GM18870 (cell line): Measurements from ENCODE around the gene TMEM214.
"Not testable (repeated sequence)": the region's sequence is repeated elsewhere in the genome, so short reads cannot be mapped to it uniquely, and the experiment has no call there.

Experiments used
- ATAC-seq: cut with Tn5 transposase; IDR thresholded peaks from one replicate; pipeline ENCODE4 v1.9.1; 2021; ENCODE audit warnings: moderate library complexity; ENCODE audit not compliant: unreplicated experiment

TMEM214 gene

GRCh38 chr2:27065128-27065527 lies 32.4 kb downstream of the TMEM214 start:
- no peak for ATAC-seq

DNA sequence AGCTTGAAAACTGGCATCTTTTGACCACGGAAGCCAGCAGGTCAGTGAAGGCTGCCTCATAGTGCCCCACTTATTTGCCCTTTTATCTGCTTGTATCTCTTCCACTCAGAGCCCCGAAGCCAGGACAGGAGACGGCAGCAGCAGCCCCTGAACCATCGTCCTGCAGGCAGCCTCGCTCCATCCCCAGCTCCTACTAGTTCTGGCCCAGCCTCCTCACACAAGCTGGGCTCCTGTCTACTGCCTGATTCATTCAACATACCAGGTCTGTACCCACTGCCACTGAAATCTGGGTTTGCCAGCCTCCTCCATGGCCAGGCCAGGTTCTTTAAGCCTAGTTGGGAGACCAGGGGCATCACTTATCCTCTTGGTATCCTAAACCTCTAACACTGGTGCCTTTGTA lies 34.6 kb downstream of the TMEM214 start:
- no peak for ATAC-seq

- ATAC-seq = no peak
Measured at GRCh38 chr2:27069436-27069835, 36.7 kb downstream of the TMEM214 start.

GRCh38 chr2:27069961-27070618 lies 37.3 kb downstream of the TMEM214 start:
- ATAC-seq = no peak

DNA sequence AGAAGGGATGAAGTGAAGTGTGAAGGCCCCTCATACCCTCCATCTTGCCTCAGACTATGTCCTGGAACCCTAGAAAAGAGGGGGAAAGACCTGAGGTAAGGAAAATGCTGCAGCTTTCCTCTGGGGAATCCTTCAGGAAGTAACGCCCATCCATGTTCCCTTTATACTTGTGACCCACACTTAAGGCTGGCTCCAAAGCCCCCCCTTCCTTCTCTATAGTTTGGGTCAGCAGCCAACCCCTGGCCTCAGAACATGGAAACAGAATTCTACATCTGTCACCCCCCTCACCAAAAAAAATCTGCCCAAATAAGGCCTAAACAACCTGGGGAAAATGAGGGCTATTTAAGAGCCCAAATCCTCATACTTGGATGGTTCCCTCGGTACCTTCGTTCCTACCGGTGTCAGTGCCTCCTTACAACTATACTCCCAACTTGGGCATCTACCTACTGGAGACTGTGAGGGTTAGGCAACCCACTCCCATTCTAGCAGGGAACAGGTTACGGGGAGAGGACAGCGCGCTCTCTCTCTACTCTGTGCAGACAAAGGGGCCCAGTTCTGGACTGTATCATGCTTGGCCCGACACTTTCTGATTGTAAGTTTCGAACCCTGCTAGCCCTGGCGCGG lies 38.0 kb downstream of the TMEM214 start:
- ATAC-seq = no peak

DNA sequence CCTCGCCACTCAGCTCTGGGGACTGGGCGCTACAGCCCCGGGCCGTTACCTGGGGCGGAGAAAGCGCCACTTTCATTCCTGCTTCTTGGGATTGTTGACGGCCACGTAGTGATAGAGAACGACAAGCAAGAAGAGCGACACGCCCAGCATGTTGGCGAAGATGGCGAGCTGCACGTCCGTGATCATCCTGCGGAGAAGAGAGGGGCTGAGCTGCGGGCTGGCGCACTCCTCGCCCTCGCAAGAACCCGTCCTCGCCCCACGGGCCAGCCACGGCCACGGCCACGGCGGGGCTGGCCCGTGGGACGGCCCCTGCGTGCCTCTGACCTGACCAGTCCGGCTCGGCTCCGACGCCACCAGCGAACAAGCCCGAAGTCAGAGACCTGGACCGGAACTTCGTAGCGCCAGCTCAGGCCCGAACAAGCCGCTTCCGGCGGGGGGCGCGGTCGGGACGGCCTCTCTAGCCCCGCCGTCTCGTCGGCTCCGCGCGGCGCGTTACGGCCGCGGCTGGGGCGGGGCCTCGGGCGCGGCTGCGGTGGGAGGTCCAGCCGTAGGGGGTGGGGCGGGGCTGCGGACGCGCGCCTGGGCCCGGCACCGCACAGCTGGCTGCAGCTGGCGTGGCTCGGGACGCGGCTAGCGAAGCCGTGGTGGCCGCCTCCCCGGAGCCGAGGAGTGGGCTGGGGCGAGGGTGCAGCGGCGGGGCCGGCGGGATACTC lies 38.7 kb downstream of the TMEM214 start, which contains the start of gene OST4:
Gene OST4, minus strand, starts transcription at position 378 of the 713 bp plus-strand sequence.
- ATAC-seq = peak; percentile 66

GRCh38 chr2:27071990-27072830 lies 39.4 kb downstream of the TMEM214 start:
- ATAC-seq = peak; percentile 18

DNA sequence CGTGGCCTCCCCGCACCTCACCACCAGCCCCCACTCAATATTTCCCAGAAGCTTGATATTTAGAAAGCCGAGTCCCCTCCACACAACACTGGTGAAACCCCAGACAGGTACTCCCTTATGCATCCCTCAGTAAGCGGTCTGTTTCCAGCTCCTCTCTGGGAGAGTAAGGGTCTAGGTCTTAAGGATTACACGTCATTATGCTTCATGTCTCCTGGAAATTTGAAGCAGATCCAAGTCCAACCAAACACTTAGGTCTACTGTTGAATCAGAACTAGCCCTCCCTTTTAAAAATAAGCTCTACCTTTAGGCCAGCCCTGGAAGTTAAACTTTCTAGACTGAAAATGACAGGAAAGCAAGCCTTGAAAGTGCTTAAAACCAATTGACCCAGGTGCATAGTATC lies 40.2 kb downstream of the TMEM214 start:
- no peak for ATAC-seq

GRCh38 chr2:27073782-27074181 lies 41.0 kb downstream of the TMEM214 start:
- ATAC-seq = no peak

DNA sequence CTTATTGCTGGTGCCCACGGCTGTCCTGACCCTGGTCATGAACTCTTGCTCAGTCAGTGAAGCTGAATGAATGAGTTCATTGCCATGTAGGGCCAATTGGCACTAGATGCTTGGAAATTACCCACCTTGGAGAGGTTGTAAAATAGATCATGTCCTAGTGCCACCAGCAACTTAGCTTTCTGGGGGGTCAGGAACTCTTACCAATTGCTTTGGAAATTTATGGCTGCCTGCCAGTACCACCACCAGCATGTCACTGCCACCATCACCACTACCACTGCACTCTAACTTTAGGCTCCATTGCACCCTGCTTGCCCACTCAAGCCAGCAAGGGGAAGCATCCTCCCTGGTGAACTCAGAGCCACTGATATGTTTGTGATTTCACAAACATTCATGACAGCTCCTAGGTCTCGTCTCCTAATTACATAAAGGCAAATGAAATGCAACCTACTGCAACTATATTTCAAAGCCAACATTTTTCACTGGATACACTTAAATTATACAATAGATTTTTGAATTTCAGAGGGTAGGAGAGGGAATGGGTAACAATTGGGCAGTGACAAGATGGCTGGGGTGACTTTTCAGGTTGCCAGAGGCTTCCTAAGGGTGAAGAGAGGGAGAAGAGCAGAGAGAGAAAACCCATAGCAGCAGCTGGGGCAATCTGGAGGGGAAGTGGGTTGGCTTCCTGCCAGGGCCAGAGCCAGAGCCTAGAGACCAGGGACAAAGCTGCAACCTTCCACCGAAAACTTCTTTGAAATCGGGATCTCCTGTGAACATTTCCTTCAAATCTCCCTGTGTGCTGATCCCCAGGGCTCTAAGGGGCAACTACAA lies 42.2 kb downstream of the TMEM214 start:
- ATAC-seq = no peak

DNA sequence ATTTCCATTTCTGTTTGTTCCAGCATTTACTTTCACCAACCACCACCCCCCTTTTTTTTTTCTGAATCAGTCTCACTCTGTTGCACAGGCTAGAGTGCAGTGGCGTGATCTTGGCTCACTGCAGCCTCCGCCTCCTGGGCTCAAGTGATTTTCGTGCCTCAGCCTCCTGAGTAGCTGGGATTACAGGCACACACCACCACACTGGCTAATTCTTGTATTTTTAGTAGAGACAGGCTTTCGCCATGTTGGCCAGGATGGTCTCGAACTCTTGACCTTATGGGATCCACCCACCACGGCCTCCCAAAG lies 42.8 kb downstream of the TMEM214 start:
- not testable (repeated sequence) for ATAC-seq

DNA sequence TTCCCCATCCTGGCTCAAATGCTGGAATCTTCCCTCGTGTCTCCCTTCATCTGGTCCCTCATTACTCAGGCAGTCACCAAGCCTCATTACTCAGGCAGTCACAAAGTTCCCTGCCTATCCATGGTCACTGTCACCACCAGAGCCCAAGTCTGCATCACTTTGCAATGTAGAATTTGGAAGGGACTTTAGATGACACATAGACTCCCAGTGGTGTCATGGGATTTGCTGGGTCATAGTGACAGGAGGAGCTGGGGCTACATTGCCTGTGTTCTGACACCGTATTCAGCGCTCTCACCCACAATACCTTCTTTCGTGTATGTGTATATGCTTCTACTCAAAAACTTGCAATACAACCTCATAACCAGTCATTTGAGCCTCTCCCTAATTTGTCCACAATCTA lies 43.6 kb downstream of the TMEM214 start:
- no peak for ATAC-seq

DNA sequence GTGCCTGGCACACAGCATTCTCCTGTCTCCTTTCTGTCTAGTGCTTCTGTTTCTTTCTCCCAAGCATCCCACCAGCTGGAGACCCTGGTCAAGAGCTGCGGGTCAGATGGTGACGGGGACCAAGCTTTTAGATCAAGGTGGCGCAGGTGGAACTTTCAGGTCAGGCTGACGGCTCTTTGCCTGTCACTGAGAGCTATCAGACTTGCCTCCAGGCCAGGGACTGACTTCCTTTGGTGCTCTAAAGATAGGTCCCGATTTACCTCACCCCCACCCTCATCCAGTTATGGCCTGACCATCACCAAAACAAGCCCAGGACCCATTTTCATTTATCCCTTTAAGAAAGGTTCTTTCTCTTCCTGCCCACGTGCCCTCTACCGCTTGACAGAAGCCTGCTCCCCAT lies 44.5 kb downstream of the TMEM214 start:
- no peak for ATAC-seq

- no peak for ATAC-seq
Measured at GRCh38 chr2:27078267-27079194, 45.8 kb downstream of the TMEM214 start, which contains the start of gene EMILIN1. EMILIN1 (plus strand) TSS chr2:27078615; CDS start chr2:27079066, 451 bp downstream.

DNA sequence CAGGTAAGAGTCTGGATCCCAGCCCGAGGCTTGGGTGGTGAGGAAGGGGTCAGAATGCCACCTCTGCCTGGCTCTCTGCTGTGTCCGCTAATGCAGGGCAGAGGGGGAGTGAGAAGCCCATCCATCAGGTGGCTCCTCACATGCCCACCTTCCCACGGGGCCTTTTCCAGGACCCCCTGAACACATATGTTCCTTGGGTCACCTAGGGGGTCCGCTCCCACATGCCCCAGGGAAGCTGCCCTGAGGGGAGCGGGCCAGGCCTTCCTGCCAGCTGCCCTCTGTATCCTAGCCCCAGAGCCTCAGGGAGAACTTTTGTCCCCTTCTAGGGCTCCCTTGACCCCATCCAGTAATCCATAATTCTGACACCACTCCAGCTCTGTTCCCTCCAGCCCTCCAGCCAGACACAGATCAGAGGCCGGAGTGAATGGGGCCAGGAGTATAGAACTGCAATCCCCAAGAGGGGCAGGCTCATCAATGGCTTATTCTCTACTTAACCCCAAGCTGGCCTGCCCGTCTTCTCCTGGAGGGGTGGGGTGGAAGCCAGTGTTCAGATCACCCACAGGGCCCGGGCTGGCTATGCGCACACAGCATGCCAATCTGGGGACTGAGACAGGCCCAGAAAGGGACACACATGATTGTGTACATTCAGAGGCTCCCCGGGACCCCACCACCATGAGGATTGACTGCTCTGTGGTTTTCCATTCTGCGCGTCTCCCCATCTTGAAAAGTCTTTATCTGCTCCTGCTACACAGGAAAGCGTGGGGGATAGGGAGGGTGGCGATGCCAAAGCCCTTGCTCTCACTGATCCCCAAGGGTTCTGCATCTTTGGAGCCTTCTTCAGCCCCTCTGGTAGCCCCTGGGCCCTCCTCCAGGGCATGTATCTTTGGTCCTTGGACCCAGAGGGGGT lies 46.7 kb downstream of the TMEM214 start:
- no peak for ATAC-seq

- no peak for ATAC-seq
Measured at GRCh38 chr2:27080140-27080469, 47.3 kb downstream of the TMEM214 start.

DNA sequence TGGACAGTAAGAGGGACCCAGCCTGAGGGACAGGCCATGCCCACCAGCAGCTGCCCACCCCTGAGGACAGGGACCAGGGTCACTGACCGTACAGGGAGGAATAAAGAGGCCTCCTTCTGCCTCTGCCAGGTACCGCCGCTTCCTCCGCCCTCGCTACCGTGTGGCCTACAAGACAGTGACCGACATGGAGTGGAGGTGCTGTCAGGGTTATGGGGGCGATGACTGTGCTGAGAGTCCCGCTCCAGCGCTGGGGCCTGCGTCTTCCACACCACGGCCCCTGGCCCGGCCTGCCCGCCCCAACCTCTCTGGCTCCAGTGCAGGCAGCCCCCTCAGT lies 47.8 kb downstream of the TMEM214 start:
- no peak for ATAC-seq

GRCh38 chr2:27081984-27082772 lies 49.4 kb downstream of the TMEM214 start:
- ATAC-seq = no peak
